Activated CD8-positive, alpha-beta memory T cell treated with anti-CD3 and anti-CD28 coated beads, Interleukin-2, amount 50 U/mL, for 48 hours (primary cell): Measurements from ENCODE around the gene FBXL2.

Source experiments
- DNase-seq: peaks from one replicate; pipeline ENCODE4 v3.0.0-alpha.2; 2020

The FBXL2 gene

GRCh38 chr3:33430571-33430970, 153.3 kb downstream of the FBXL2 start:
- no peak for DNase-seq

- DNase-seq = no peak
Observed at GRCh38 chr3:33433843-33434242, 156.6 kb downstream of the FBXL2 start.
